Sigmoid colon (tissue), 7 donors: ENCODE data around the gene NNT. TPM values are rescaled to one million over a fixed set of nuclear protein-coding genes. Genes with fewer than 3 reads are reported as not detected.

ENCODE experiments used
- DNase-seq: peaks from one replicate; pipeline ENCODE4 v3.0.0-alpha.2; 2019
- H3K27ac ChIP-seq, 4 donors: fragments of 200-600 bp; sonication (generic); one replicate each; pipeline ENCODE4 v1.5.1; 2016 to 2019; ENCODE audit warnings: mild to moderate bottlenecking in 1 of 4
- H3K27me3 ChIP-seq, 3 donors: fragments of 200-600 bp; sonication (generic); one replicate each; pipeline ENCODE4 v1.5.1; 2019; ENCODE audit warnings: mild to moderate bottlenecking in 1 of 3
- H3K36me3 ChIP-seq, 4 donors: fragments of 200-600 bp; sonication (generic); one replicate each; pipeline ENCODE4 v1.5.1; 2016 to 2019
- H3K4me1 ChIP-seq, 4 donors: fragments of 200-600 bp; sonication (generic); one replicate each; pipeline ENCODE4 v1.5.1; 2017 to 2019
- H3K4me3 ChIP-seq, 4 donors: fragments of 200-600 bp; sonication (generic); one replicate each; pipeline ENCODE4 v1.5.1; 2017 to 2019; ENCODE audit warnings: mild to moderate bottlenecking in 2 of 4, moderate library complexity in 1 of 4
- H3K9me3 ChIP-seq, 4 donors: fragments of 200-600 bp in 3 of 4; sonication (generic) in 3 of 4; one replicate each; pipeline versions ENCODE4 v1.5.1 to v1.6.1; 2013 to 2019
- EP300 ChIP-seq, 4 donors: sonication (generic); formaldehyde crosslinking; IDR thresholded peaks; one replicate each; pipeline ENCODE4 v1.6.1; 2017; ENCODE audit warnings: antibody characterized with exemption in 4 of 4
- POLR2A ChIP-seq, 2 donors: fragments of 450-650 bp; IDR thresholded peaks; one replicate each; pipeline ENCODE4 v1.6.1; 2016; ENCODE audit warnings: antibody characterized with exemption in 2 of 2, mild to moderate bottlenecking in 2 of 2, moderate library complexity in 2 of 2
- POLR2AphosphoS5 ChIP-seq, 4 donors: sonication (generic); formaldehyde crosslinking; IDR thresholded peaks; one replicate each; pipeline ENCODE4 v1.6.1; 2017; ENCODE audit warnings: antibody characterized with exemption in 4 of 4
- WGBS, 2 donors: extraction: QIAGEN DNeasy Blood & Tissue Kit; methylation state at CpG; one replicate each; pipeline ENCODE4 v1.1.7; 2013; 5-methylcytosine and 5-hydroxymethylcytosine counted together
- intact Hi-C: fragments of 100-400 bp; cut with DNase I; formaldehyde crosslinking; loops from one replicate; pipeline ENCODE4 v1.15.1; 2023
- polyA plus RNA-seq, 3 donors: library from polyadenylated mRNA; stranded (reverse); fragments of 200-250 nt; gene quantifications; one replicate each; pipeline ENCODE4 v1.2.3, GENCODE V29; 2013
- total RNA-seq, 4 donors: library from RNA; depleted of rRNA; stranded (reverse); fragments of >200 nt; gene quantifications; one replicate each; pipeline ENCODE4 v1.1.0, GENCODE V29; 2016
- TF ChIP-seq, protein P1 (sequence below), 4 experiments: fragments of 450-650 bp in 3 of 4; fragments of 200-600 bp in 1 of 4; IDR thresholded peaks; one replicate each; pipeline ENCODE4 v1.5.1; 2016 to 2019; ENCODE audit warnings: antibody characterized with exemption in 4 of 4, mild to moderate bottlenecking in 3 of 4, moderate library complexity in 2 of 4
- donor health status: healthy with polysubstance abuse.
- donor health status: Bipolar disorder and iron deficiency.
- donor health status: healthy.

Gene NNT
- total and polyA plus RNA-seq, 7 donors = 15.7 to 80.3 (median 48.5) TPM

DNA sequence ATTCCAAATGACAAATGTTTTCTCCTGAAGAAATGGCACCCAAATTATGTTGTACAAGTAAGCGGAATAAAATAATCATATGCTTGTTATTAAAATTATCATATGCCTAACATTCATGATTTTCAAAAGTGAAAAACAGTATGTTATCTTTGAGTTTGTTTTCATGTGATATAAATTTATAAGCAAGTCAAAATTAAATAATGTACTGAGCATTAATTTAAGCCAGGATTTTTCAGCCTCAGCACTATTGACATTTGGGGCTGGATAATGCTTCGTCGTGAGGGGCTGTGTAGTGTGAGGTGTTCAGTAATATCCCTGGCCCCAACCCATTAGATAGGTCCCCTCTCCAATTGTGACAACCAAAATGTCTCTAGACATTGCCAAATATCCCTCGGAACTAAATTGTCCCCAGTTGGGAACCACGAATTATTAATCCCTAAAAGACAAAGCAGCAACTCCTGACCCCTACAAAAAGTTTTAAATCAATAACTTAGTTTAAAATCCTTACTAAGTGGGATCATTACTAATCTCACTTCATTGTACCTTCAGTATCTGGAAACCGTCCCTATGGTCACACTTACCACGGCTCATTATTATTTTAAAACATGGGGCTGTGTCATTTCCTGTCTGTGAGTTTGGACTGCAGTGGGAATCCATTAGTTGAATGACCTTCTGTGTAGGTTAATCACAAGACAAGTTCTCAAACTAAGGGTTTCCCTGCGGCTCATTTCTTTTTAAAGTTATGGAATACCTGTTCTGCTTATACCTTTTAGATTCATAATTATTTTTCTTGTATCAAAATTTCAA, 1.3 kb upstream of the NNT start:
- Histone ChIP-seq H3K9me3 (no peaks in the 10 kb centered on the region), H3K27me3 (no peaks in the 10 kb centered on the region), H3K4me1 (peaks cover 0 to 30% (median 20%) of the 10 kb centered on the region in 4 donors), H3K4me3 (peak overlapping the region; percentile 71 to 93 (median 84)), H3K36me3 (no peaks in the 10 kb centered on the region), H3K27ac (peak overlapping the region; percentile 89 to 96 (median 92))
- TF ChIP-seq POLR2A (IDR thresholded peaks at IDR 0.05) (no peak), EP300 (IDR thresholded peaks at IDR 0.05) (no peak), POLR2AphosphoS5 (IDR thresholded peaks at IDR 0.05) (no peak)
- TF ChIP-seq, protein P1, sequence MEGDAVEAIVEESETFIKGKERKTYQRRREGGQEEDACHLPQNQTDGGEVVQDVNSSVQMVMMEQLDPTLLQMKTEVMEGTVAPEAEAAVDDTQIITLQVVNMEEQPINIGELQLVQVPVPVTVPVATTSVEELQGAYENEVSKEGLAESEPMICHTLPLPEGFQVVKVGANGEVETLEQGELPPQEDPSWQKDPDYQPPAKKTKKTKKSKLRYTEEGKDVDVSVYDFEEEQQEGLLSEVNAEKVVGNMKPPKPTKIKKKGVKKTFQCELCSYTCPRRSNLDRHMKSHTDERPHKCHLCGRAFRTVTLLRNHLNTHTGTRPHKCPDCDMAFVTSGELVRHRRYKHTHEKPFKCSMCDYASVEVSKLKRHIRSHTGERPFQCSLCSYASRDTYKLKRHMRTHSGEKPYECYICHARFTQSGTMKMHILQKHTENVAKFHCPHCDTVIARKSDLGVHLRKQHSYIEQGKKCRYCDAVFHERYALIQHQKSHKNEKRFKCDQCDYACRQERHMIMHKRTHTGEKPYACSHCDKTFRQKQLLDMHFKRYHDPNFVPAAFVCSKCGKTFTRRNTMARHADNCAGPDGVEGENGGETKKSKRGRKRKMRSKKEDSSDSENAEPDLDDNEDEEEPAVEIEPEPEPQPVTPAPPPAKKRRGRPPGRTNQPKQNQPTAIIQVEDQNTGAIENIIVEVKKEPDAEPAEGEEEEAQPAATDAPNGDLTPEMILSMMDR (IDR thresholded peaks at IDR 0.05) = no peak
- DNase-seq = no peak
- WGBS, 2 donors = 58 to 65% methylated on average over 8 of the region's 8 CpGs
- intact Hi-C loops = loop anchor here (1.0 to 10.0 kb wide), 3 partner anchors 44 to 479 kb away; partner anchors contain the start of genes PAIP1, TMEM267 and ZNF131

DNA sequence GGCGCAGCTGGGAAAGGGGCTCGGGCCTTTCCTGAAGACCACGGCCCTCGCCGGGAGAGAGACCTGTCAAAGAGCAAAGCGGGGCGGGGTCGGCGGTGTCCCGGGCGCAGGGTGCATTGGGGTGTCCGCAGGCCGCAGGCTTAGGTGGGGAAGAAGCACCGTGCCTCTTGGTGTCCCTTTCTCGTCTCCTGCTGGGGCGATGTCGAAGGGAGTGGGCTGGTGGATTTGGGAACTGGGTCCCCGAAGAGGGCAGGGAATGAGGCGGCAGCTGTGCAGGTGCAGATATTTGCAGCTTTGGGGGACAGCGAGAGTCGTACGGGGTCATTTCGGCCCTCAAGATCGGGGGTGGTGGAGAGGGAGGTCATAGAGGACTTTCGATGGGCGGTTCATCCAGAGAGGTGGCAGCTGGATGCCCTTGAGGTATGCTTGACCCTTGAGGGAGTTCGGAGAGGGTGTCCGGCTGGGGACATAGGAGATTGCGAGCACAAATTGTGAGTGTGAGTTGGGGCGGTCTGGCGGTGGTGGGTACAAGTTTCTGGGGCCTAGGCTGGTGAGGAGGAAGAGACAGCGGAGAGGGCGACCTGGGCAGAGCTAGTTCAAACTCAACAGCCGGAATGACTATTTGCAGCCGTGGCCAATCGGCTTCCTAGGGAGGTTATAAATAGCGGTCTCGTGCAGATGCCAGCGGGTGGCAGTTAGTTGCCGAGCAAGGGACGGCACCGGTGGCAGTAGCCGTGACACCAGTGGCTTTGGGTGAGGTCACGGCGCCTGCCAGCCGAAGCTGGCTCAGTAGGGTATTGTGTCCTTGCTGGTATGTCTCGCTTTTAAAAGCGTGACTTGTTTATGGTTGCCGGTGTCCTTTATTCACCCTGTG, 601 bp downstream of the NNT start:
- Histone ChIP-seq H3K4me3 (peak overlapping the region; percentile 71 to 93 (median 84)), H3K4me1 (peaks cover 0 to 35% (median 24%) of the 10 kb centered on the region in 4 donors), H3K27me3 (no peaks in the 10 kb centered on the region), H3K9me3 (no peaks in the 10 kb centered on the region), H3K36me3 (no peaks in the 10 kb centered on the region), H3K27ac (peak overlapping the region; percentile 89 to 96 (median 92))
- DNase-seq = peak; percentile 84
- TF ChIP-seq POLR2AphosphoS5 (IDR thresholded peaks at IDR 0.05) (peak; percentile 12 to 88 (median 64)), EP300 (IDR thresholded peaks at IDR 0.05) (no peak), POLR2A (IDR thresholded peaks at IDR 0.05) (peak in 1 of 2 donors; percentile 26)
- TF ChIP-seq, protein P1 (IDR thresholded peaks at IDR 0.05) = no peak
- intact Hi-C loops = loop anchor here (5.0 to 10.0 kb wide), 2 partner anchors 119 to 481 kb away; partner anchors contain the start of genes TMEM267 and ZNF131
- WGBS, 2 donors = 1% methylated on average over 49 of the region's 49 CpGs

DNA sequence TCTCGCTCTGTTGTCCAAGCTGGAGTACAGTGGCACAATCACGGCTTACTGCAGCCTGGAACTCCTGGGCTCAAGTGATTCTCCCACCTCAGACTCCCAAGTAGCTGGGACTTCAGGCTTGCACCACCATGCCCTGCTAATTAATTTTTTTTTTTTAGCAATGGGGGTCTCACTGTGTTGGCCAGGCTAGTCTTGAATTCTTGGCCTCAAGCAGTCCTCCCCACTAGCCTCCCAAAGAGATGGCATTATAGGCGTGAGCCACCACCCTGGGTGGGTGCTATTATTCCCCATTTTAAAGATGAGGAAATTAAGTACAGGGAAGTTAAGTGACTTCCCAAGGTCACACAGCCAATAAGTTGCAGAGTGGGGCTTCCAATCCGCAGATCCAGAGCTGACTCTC, 1.7 kb downstream of the NNT start:
- WGBS, 2 donors = 97% methylated on average over 4 of the region's 4 CpGs
- Histone ChIP-seq H3K4me1 (peaks cover 0 to 35% (median 24%) of the 10 kb centered on the region in 4 donors), H3K9me3 (no peaks in the 10 kb centered on the region), H3K27ac (peak overlapping the region in 3 of 4 donors; percentile 91 to 96 (median 93)), H3K36me3 (peaks cover 0 to 8% (median 2%) of the 10 kb centered on the region in 4 donors), H3K27me3 (no peaks in the 10 kb centered on the region), H3K4me3 (no peak overlapping the region)
- no peak for DNase-seq
- intact Hi-C loops = loop anchor here (5.0 to 10.0 kb wide), 2 partner anchors 120 to 482 kb away; partner anchors contain the start of genes TMEM267 and ZNF131
- TF ChIP-seq, protein P1 (IDR thresholded peaks at IDR 0.05) = no peak

DNA sequence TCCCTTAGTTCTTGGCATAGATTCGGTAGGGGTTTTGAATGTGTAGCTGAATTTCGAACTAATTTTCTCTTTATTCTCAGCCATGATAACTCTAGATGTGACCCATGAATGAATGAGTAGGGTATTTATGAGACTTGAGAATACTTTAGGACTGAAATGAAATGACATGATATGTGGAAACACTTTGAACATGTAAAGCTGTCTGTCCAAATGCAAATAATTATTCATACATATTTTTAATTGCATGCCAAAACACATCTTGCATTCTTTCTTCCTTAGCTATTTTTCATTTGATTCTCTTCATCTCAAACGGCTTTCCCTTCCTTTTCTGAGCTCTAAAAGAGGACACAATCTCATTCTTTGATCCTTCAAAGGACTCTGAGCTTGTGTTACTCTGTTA, 3.4 kb downstream of the NNT start:
- DNase-seq = no peak
- no peaks in the 10 kb centered on the region for H3K27me3 ChIP-seq
- TF ChIP-seq, protein P1 (IDR thresholded peaks at IDR 0.05) = no peak
- TF ChIP-seq POLR2A (IDR thresholded peaks at IDR 0.05) = no peak
- TF ChIP-seq EP300 (IDR thresholded peaks at IDR 0.05) = no peak
- no peak for TF ChIP-seq POLR2AphosphoS5 (IDR thresholded peaks at IDR 0.05)
- 88 to 95% methylated on average over 3 of the region's 3 CpGs for WGBS, 2 donors
- H3K9me3 ChIP-seq = no peaks in the 10 kb centered on the region
- no peak overlapping the region for H3K27ac ChIP-seq
- intact Hi-C loops = loop anchor here (10.0 kb wide), 1 partner anchor 122 kb away; the partner anchor contains the start of gene TMEM267
- peaks cover 0 to 29% (median 20%) of the 10 kb centered on the region in 4 donors for H3K4me1 ChIP-seq
- peaks cover 0 to 25% (median 3%) of the 10 kb centered on the region in 4 donors for H3K36me3 ChIP-seq
- no peak overlapping the region for H3K4me3 ChIP-seq
